Upper lobe of right lung (tissue), 1 donor: ENCODE results near the gene JAZF1. TPM values are rescaled to one million over a fixed set of nuclear protein-coding genes. Genes with fewer than 3 reads are reported as not detected.

Source experiments
- ATAC-seq: fragments of 200-7000 bp; cut with Tn5 transposase; one replicate; pipeline ENCODE4 v1.9.1; 2020; ENCODE audit warnings: mild to moderate bottlenecking, moderate library complexity
- DNase-seq: peaks from one replicate; pipeline ENCODE4 v3.0.0-alpha.2; 2020
- H3K27ac ChIP-seq: fragments of 200-600 bp; one replicate; pipeline ENCODE4 v1.8.0; 2022
- H3K27me3 ChIP-seq: fragments of 200-600 bp; one replicate; pipeline ENCODE4 v1.8.0; 2022; ENCODE audit warnings: mild to moderate bottlenecking
- H3K36me3 ChIP-seq: fragments of 200-600 bp; one replicate; pipeline ENCODE4 v1.8.0; 2022
- H3K4me1 ChIP-seq: fragments of 200-600 bp; one replicate; pipeline ENCODE4 v1.8.0; 2022
- H3K4me3 ChIP-seq: fragments of 200-600 bp; one replicate; pipeline ENCODE4 v1.8.0; 2022; ENCODE audit warnings: mild to moderate bottlenecking
- H3K9me3 ChIP-seq: fragments of 200-600 bp; one replicate; pipeline ENCODE4 v1.8.0; 2022
- intact Hi-C: fragments of 100-400 bp; cut with DNase I; formaldehyde crosslinking; loops from one replicate; pipeline ENCODE4 v1.11.0; 2022
- total RNA-seq: library from RNA; stranded (reverse); fragmentation: NEBNext Ultra II Directional; extraction: Animal tissue kit (Norgen Biotek cat#: 25700); gene quantifications from one replicate; pipeline ENCODE4 v1.2.1, GENCODE V29; 2021
- TF ChIP-seq, protein P1 (sequence below): fragments of 200-600 bp; IDR thresholded peaks from one replicate; pipeline ENCODE4 v1.8.0; 2022; ENCODE audit warnings: antibody characterized with exemption
- donor health status: DM: no; HTN: yes; CAD: no; lungs with severe emphysema.

The JAZF1 gene
- total RNA-seq, 1 donor from 2014 or later: 20.6 TPM

DNA sequence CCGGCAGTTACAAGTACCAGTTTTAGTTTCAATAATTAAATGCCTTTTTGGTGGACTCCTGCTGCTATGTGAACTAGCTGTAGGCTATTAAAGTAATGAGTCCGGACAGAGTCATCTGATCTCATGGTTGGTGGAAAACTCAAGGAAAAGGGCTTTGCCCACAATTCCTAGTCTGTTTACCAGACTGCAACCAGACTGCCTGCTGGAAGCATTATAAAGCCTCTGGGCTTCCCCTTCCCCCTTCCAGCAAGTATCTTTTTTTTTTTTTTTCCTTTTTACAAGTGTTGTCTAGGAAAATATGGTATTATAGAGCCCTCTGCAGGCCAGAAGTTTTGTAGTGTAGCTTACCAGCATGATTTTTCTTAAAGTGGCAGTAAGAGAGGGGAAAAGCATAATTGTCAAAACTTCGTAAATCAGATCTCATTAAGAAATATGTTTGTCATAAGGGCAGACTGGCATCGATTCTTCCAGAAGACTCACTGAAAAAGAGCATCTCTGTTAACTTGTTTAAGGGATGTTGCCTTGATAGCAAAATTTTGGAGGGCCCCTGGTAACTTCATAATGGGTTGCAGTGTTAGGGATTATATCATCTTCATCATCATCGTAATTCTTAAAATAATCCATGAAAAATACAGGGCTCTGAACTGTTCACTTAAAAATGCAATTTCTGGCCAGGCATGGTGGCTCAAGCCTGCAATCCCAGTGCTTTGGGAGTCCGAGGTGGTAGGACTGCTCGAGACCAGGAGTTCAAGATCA, 259.3 kb downstream of the JAZF1 start:
- H3K36me3 ChIP-seq: no peaks in the 10 kb centered on the region
- intact Hi-C loops: no loop called here
- no peaks in the 10 kb centered on the region for H3K4me1 ChIP-seq
- ATAC-seq (peak; percentile 75), DNase-seq (no peak)
- no peak overlapping the region for H3K27ac ChIP-seq
- TF ChIP-seq, protein P1, sequence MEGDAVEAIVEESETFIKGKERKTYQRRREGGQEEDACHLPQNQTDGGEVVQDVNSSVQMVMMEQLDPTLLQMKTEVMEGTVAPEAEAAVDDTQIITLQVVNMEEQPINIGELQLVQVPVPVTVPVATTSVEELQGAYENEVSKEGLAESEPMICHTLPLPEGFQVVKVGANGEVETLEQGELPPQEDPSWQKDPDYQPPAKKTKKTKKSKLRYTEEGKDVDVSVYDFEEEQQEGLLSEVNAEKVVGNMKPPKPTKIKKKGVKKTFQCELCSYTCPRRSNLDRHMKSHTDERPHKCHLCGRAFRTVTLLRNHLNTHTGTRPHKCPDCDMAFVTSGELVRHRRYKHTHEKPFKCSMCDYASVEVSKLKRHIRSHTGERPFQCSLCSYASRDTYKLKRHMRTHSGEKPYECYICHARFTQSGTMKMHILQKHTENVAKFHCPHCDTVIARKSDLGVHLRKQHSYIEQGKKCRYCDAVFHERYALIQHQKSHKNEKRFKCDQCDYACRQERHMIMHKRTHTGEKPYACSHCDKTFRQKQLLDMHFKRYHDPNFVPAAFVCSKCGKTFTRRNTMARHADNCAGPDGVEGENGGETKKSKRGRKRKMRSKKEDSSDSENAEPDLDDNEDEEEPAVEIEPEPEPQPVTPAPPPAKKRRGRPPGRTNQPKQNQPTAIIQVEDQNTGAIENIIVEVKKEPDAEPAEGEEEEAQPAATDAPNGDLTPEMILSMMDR: peak; percentile 61
- H3K9me3 ChIP-seq: no peaks in the 10 kb centered on the region
- H3K27me3 ChIP-seq: no peaks in the 10 kb centered on the region
- H3K4me3 ChIP-seq: no peak overlapping the region

DNA sequence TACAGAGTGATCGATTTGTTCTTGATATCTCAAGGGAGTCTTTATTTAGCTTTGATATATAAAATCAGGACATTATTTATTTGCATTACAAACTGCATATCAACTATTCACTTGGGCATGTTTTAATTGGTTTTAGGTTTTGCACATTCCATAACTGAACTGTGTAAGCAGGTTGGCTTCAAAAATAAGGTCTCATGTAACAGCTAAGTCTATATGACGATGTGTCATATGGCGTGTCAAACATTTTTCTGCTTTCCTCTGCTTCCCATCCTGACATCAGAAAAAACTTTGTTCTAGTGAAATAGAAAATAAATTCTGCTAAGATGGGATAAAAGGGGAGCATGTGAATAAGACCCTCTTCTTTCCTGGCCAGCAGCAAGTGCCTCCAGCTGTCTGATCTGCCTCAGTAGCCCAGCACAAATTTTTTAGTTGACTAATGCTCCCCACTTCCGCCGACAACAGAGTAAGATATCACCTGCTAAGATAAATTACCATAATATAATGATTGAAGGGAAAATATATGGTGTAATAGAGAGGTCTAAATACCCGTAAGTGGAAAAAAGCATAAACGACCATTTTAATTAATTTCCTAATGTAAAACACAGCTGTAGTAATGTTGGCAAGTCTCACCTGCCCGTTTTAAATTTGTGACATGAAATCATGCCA, 260.2 kb downstream of the JAZF1 start:
- intact Hi-C loops: no loop called here
- Histone ChIP-seq H3K4me1 (no peaks in the 10 kb centered on the region), H3K27ac (no peak overlapping the region), H3K27me3 (no peaks in the 10 kb centered on the region), H3K9me3 (no peaks in the 10 kb centered on the region), H3K4me3 (no peak overlapping the region), H3K36me3 (no peaks in the 10 kb centered on the region)
- TF ChIP-seq, protein P1: no peak
- no peak for DNase-seq
- ATAC-seq: no peak

GRCh38 chr7:27918503-27918902, 262.1 kb downstream of the JAZF1 start:
- TF ChIP-seq, protein P1: no peak
- ATAC-seq: no peak
- DNase-seq: no peak
- Histone ChIP-seq H3K9me3 (no peaks in the 10 kb centered on the region), H3K4me3 (no peak overlapping the region), H3K4me1 (no peaks in the 10 kb centered on the region), H3K27me3 (no peaks in the 10 kb centered on the region), H3K27ac (no peak overlapping the region), H3K36me3 (no peaks in the 10 kb centered on the region)
- intact Hi-C loops: loop anchor here (10.0 kb wide), 1 partner anchor 714 kb away; the partner anchor contains the start of gene HOXA13

- ATAC-seq (peak; percentile 59), DNase-seq (no peak)
- Histone ChIP-seq H3K36me3 (no peaks in the 10 kb centered on the region), H3K4me1 (no peaks in the 10 kb centered on the region), H3K4me3 (no peak overlapping the region), H3K27ac (no peak overlapping the region), H3K9me3 (no peaks in the 10 kb centered on the region), H3K27me3 (no peaks in the 10 kb centered on the region)
- TF ChIP-seq, protein P1: no peak
- intact Hi-C loops: loop anchor here (10.0 kb wide), 1 partner anchor 713 kb away; the partner anchor contains the start of gene HOXA13
Measured at GRCh38 chr7:27917774-27918314, 262.8 kb downstream of the JAZF1 start.

DNA sequence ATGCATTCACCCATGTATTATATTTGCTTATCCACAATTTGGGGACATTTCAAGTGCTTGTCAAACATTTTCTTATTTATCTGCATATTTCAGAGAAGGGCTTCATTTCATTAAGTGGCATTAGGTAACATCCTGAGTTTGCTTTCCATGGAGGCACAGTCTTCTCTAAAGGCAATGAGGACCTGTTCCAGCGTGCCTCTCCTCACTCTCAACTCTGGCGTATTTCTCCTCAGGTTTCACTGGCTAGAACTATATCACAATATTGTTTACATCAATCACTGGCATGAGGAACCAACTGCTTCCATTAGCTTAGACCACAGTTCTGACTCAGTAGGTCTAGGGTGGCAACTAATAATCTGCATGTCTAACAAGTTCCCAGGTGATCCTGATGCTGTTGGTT, 263.5 kb downstream of the JAZF1 start:
- no peaks in the 10 kb centered on the region for H3K27me3 ChIP-seq
- intact Hi-C loops: loop anchor here (10.0 kb wide), 1 partner anchor 712 kb away; the partner anchor contains the start of gene HOXA13
- H3K36me3 ChIP-seq: no peaks in the 10 kb centered on the region
- H3K4me3 ChIP-seq: no peak overlapping the region
- H3K4me1 ChIP-seq: no peaks in the 10 kb centered on the region
- ATAC-seq (peak; percentile 54), DNase-seq (no peak)
- H3K27ac ChIP-seq: no peak overlapping the region
- H3K9me3 ChIP-seq: no peaks in the 10 kb centered on the region
- TF ChIP-seq, protein P1: no peak
